BLaER1 treated with 17β-estradiol and CSF1 and Interleukin-3, amounts not matched to agents 10 nM and 100 nM (cell line): ENCODE results near the gene HAGHL.

Experiments
- H3K27ac ChIP-seq, 11 experiments: shearing (Covaris generic); formaldehyde crosslinking; 2 replicates each; pipeline ENCODE4 v1.8.1; 2022
- H3K27me3 ChIP-seq, 11 experiments: shearing (Covaris generic); formaldehyde crosslinking; 2 replicates each; pipeline ENCODE4 v1.8.1; 2022
- H3K36me3 ChIP-seq, 11 experiments: shearing (Covaris generic); formaldehyde crosslinking; 2 replicates each; pipeline ENCODE4 v1.8.1; 2022
- H3K4me1 ChIP-seq, 10 experiments: shearing (Covaris generic); formaldehyde crosslinking; 2 replicates each; pipeline ENCODE4 v1.8.1; 2022
- H3K4me2 ChIP-seq, 11 experiments: shearing (Covaris generic); formaldehyde crosslinking; 2 replicates each; pipeline ENCODE4 v1.8.1; 2022
- H3K4me3 ChIP-seq, 10 experiments: shearing (Covaris generic); formaldehyde crosslinking; 2 replicates each; pipeline ENCODE4 v1.8.1; 2022
- H3K9ac ChIP-seq, 11 experiments: shearing (Covaris generic); formaldehyde crosslinking; 2 replicates each; pipeline ENCODE4 v1.8.1; 2022
- H3K9me3 ChIP-seq, 11 experiments: shearing (Covaris generic); formaldehyde crosslinking; replicated peaks in 1 of 11; 2 replicates each; pipeline ENCODE4 v1.8.1; 2022
- H4K20me1 ChIP-seq, 11 experiments: shearing (Covaris generic); formaldehyde crosslinking; 2 replicates each; pipeline ENCODE4 v1.8.1; 2022
- Cebpa-rat ChIP-seq, 11 experiments: shearing (Covaris generic); IDR thresholded peaks; 2 replicates each; pipeline ENCODE4 v1.8.1; 2022

Gene HAGHL

DNA sequence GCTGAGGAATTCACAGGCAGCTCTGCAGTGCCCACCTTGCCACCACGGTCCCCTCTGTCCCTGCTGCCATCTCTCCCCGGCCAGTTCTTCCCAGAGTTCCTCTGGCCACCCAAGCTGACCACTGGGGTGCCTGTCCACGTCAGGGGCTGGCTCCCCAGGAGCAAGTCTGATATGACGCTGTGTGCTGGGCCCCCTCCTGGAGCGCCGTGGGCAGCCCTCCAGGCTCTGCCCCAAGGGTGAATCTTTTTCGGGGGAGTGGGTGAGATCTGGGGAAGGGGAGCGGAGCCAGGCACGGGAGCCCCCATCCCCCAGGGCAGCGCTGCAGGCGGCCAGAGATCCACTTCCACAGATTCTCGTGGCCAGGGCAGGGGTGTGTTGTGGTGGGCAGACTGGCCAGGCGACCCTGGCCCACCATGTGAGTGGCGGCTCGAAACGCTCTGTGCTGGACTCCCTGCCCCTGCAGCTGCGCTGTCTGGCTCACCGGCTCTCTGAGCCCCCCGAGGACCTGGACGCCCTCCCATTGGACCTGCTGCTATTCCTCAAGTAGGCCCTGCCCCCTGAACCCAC is 37.4 kb downstream of the HAGHL start:
- no peaks in the 10 kb centered on the region for H3K9me3 ChIP-seq
- no peaks in the 10 kb centered on the region for H3K36me3 ChIP-seq
- TF ChIP-seq Cebpa-rat (IDR thresholded peaks at IDR 0.05), result no peak
- peaks cover 0 to 29% (median 21%) of the 10 kb centered on the region in 10 experiments; a peak in 19 of 20 replicates for H3K4me1 ChIP-seq
- H3K4me2 ChIP-seq, result no peak overlapping the region
- H3K27ac ChIP-seq, result no peak overlapping the region
- H3K9ac ChIP-seq, result no peak overlapping the region
- H3K4me3 ChIP-seq, result no peak overlapping the region
- no peaks in the 10 kb centered on the region for H3K27me3 ChIP-seq
- no peaks in the 10 kb centered on the region; a peak in 1 of 22 replicates for H4K20me1 ChIP-seq

GRCh38 chr16:764848-765487 is 38.1 kb downstream of the HAGHL start:
- no peak overlapping the region for H3K27ac ChIP-seq
- H3K4me3 ChIP-seq, result no peak overlapping the region
- no peak for TF ChIP-seq Cebpa-rat (IDR thresholded peaks at IDR 0.05)
- H3K9ac ChIP-seq, result no peak overlapping the region
- no peaks in the 10 kb centered on the region for H3K27me3 ChIP-seq
- H3K36me3 ChIP-seq, result no peaks in the 10 kb centered on the region
- H3K4me2 ChIP-seq, result no peak overlapping the region
- no peaks in the 10 kb centered on the region for H3K9me3 ChIP-seq
- no peaks in the 10 kb centered on the region; a peak in 1 of 22 replicates for H4K20me1 ChIP-seq
- H3K4me1 ChIP-seq, result peaks cover 0 to 29% (median 21%) of the 10 kb centered on the region in 10 experiments; a peak in 19 of 20 replicates

DNA sequence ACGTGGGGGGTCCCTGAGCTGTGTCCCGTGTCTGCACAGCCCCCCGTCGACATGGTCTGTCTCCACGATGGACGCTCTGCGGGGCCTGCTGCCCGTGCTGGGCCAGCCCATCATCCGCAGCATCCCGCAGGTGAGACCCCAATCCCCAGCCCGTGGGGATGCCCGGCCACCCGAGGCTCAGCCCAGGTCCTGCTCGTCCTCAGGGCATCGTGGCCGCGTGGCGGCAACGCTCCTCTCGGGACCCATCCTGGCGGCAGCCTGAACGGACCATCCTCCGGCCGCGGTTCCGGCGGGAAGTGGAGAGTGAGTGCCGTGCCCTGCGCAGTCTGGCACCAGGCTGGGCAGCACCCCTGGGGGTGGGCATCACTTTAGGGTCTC is 38.6 kb downstream of the HAGHL start:
- TF ChIP-seq Cebpa-rat (IDR thresholded peaks at IDR 0.05), result no peak
- H3K9me3 ChIP-seq, result no peaks in the 10 kb centered on the region

DNA sequence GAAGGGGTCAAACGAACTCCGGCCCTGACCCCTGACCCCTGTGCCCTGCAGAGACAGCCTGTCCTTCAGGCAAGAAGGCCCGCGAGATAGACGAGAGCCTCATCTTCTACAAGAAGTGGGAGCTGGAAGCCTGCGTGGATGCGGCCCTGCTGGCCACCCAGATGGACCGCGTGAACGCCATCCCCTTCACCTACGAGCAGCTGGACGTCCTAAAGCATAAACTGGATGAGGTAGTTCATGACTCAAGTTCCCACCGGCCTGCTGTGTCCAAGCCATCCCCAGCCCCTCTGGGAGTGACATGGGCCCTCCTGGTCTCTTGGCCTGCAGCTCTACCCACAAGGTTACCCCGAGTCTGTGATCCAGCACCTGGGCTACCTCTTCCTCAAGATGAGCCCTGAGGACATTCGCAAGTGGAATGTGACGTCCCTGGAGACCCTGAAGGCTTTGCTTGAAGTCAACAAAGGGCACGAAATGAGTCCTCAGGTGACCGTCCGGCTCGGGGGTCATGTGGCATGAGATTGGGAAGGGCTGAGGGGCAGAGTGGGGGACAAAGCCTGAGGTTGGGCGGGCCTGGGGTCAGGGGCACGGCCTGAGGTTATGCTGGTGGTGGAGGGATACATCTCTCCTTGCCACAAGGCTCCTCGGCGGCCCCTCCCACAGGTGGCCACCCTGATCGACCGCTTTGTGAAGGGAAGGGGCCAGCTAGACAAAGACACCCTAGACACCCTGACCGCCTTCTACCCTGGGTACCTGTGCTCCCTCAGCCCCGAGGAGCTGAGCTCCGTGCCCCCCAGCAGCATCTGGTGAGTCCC is 39.3 kb downstream of the HAGHL start:
- H3K9ac ChIP-seq, result no peak overlapping the region
- no peak for TF ChIP-seq Cebpa-rat (IDR thresholded peaks at IDR 0.05)

More for the DNA sequence above, 38.6 kb downstream of the HAGHL start:
- Histone ChIP-seq H3K27me3 (no peaks in the 10 kb centered on the region), H3K4me1 (peaks cover 0 to 28% (median 21%) of the 10 kb centered on the region in 10 experiments; a peak in 19 of 20 replicates), H3K36me3 (no peaks in the 10 kb centered on the region), H3K4me3 (no peak overlapping the region), H3K4me2 (no peak overlapping the region), H3K9ac (no peak overlapping the region), H4K20me1 (no peaks in the 10 kb centered on the region; a peak in 1 of 22 replicates), H3K27ac (no peak overlapping the region)

GRCh38 chr16:766820-767640 is 40.1 kb downstream of the HAGHL start:
- H3K4me3 ChIP-seq, result no peak overlapping the region
- H3K27me3 ChIP-seq, result no peaks in the 10 kb centered on the region
- no peak overlapping the region for H3K9ac ChIP-seq
- H4K20me1 ChIP-seq, result no peaks in the 10 kb centered on the region; a peak in 1 of 22 replicates
- no peak for TF ChIP-seq Cebpa-rat (IDR thresholded peaks at IDR 0.05)
- no peaks in the 10 kb centered on the region for H3K9me3 ChIP-seq
- no peak overlapping the region for H3K4me2 ChIP-seq
- H3K27ac ChIP-seq, result no peak overlapping the region
- peaks cover 0 to 12% (median 5%) of the 10 kb centered on the region in 10 experiments; a peak in 14 of 20 replicates for H3K4me1 ChIP-seq
- H3K36me3 ChIP-seq, result no peaks in the 10 kb centered on the region

More for the DNA sequence above, 39.3 kb downstream of the HAGHL start:
- Histone ChIP-seq H3K4me2 (no peak overlapping the region), H3K36me3 (no peaks in the 10 kb centered on the region), H3K27ac (no peak overlapping the region), H3K4me1 (peaks cover 0 to 20% (median 14%) of the 10 kb centered on the region in 10 experiments; a peak in 16 of 20 replicates), H3K27me3 (no peaks in the 10 kb centered on the region), H3K9me3 (no peaks in the 10 kb centered on the region), H3K4me3 (no peak overlapping the region), H4K20me1 (no peaks in the 10 kb centered on the region; a peak in 1 of 22 replicates)

DNA sequence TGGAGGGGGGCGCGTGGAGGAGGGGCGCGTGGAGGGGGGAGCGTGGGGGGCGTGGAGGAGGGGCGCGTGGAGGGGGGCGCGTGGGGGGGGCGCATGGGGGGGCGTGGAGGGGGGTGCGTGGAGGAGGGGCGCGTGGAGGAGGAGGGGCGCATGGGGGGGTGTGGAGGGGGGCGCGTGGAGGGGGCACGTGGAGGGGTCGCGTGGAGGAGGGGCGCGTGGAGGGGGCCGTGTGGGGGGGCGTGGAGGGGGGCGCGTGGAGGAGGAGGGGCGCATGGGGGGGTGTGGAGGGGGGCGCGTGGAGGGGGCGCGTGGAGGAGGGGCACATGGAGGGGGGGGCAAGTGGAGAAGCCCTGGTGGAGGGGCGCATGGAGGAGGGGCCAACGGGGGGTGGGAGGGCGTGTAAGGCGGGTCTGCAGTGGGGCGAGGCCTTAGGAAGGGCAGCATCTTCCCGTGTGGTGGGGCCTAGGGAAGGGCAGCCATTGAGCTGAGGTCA is 40.9 kb downstream of the HAGHL start:
- Histone ChIP-seq H3K4me2 (no peak overlapping the region), H3K36me3 (no peaks in the 10 kb centered on the region), H3K9me3 (no peaks in the 10 kb centered on the region), H3K27me3 (no peaks in the 10 kb centered on the region), H3K4me1 (peaks cover 0 to 5% (median 0%) of the 10 kb centered on the region in 10 experiments; a peak in 6 of 20 replicates), H3K27ac (no peak overlapping the region), H3K9ac (no peak overlapping the region), H3K4me3 (no peak overlapping the region), H4K20me1 (no peaks in the 10 kb centered on the region; a peak in 2 of 22 replicates)
- no peak for TF ChIP-seq Cebpa-rat (IDR thresholded peaks at IDR 0.05)

DNA sequence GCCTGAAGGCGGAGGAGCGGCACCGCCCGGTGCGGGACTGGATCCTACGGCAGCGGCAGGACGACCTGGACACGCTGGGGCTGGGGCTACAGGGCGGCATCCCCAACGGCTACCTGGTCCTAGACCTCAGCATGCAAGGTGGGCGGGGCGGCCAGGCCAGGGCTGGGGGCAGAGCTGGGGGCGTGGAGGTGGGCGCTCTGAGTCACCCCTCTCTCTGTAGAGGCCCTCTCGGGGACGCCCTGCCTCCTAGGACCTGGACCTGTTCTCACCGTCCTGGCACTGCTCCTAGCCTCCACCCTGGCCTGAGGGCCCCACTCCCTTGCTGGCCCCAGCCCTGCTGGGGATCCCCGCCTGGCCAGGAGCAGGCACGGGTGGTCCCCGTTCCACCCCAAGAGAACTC is 41.5 kb downstream of the HAGHL start:
- Histone ChIP-seq H3K36me3 (no peaks in the 10 kb centered on the region), H3K9me3 (no peaks in the 10 kb centered on the region), H3K27ac (no peak overlapping the region), H3K4me1 (no peaks in the 10 kb centered on the region), H3K4me2 (no peak overlapping the region), H3K9ac (no peak overlapping the region), H4K20me1 (no peaks in the 10 kb centered on the region; a peak in 2 of 22 replicates), H3K4me3 (no peak overlapping the region), H3K27me3 (no peaks in the 10 kb centered on the region)
- TF ChIP-seq Cebpa-rat (IDR thresholded peaks at IDR 0.05), result no peak

DNA sequence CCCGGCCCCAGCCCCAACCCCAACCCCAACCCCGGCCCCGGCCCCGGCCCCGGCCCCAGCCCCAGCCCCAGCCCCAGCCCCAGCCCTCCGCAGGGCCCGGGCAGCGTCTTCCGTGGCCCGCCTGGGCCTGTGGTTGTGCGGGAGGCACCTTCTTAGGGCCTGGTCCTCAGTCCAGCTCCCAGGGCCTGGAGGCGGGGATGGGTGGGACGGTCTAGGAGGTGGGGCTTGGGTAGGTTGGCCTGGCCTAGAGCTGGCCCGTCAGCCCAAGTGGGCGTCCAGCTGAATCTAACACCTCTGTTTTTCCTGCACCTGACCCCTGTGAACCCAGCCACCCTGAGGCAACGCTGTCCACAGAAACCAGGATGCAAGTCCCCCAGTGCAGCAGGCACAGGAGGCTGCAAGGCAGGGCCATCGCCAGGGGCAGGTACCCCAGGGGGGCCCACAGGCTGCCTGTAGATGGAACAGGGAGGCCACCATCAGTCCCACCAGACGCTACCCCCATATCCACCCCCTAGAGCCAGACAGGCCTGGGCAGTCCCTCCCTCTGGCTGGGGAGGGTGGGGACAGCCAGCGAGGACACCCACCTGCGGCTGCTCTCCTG is 42.4 kb downstream of the HAGHL start:
- TF ChIP-seq Cebpa-rat (IDR thresholded peaks at IDR 0.05), result no peak
- Histone ChIP-seq H3K27ac (no peak overlapping the region), H3K4me3 (no peak overlapping the region), H3K4me1 (no peaks in the 10 kb centered on the region), H3K4me2 (no peak overlapping the region), H3K9ac (no peak overlapping the region), H3K27me3 (no peaks in the 10 kb centered on the region), H4K20me1 (no peaks in the 10 kb centered on the region; a peak in 2 of 22 replicates), H3K36me3 (no peaks in the 10 kb centered on the region), H3K9me3 (no peaks in the 10 kb centered on the region)
